ENCODE data around the gene PRR35.

DNA sequence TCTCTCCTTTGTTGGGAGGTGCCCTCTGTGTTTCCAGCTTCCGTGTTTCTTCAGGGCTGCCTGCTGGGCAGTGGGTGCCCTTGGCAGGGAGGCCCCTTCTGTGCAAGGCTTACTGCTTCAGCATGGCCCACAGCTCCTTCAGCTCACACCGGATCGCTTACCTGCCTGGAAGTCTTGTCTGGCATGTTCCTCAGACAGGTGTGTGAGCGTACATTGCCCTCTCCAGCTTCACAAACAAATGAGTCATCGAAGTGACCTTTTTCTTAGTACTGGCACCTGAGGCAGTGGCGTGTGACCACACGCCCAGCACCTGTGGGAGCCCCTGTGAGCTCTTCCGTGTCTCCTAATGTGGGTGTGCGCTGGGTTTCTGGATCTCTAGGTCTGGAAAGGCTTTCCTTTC lies 33.2 kb downstream of the PRR35 start:
- TF ChIP-seq, protein P1, sequence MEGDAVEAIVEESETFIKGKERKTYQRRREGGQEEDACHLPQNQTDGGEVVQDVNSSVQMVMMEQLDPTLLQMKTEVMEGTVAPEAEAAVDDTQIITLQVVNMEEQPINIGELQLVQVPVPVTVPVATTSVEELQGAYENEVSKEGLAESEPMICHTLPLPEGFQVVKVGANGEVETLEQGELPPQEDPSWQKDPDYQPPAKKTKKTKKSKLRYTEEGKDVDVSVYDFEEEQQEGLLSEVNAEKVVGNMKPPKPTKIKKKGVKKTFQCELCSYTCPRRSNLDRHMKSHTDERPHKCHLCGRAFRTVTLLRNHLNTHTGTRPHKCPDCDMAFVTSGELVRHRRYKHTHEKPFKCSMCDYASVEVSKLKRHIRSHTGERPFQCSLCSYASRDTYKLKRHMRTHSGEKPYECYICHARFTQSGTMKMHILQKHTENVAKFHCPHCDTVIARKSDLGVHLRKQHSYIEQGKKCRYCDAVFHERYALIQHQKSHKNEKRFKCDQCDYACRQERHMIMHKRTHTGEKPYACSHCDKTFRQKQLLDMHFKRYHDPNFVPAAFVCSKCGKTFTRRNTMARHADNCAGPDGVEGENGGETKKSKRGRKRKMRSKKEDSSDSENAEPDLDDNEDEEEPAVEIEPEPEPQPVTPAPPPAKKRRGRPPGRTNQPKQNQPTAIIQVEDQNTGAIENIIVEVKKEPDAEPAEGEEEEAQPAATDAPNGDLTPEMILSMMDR (IDR thresholded peaks at IDR 0.05; ENCODE audit: low read depth, low read length, poor library complexity, severe bottlenecking), result no peak
- TF ChIP-seq EZH2phosphoT487 (IDR thresholded peaks at IDR 0.05; ENCODE audit: borderline replicate concordance, low read length), result no peak

All from DOHH2 (cell line).